PFSK-1 (cell line): ENCODE results near the gene LMO7.

Experiments used
- FOXP2 ChIP-seq: optimal IDR thresholded peaks from 2 replicates; pipeline ENCODE3; 2011; ENCODE audit warnings: borderline replicate concordance, control low read depth, inconsistent platforms; ENCODE audit not compliant: insufficient read depth; ENCODE audit errors: extremely low read length, extremely low read depth
- POLR2AphosphoS5 ChIP-seq: IDR thresholded peaks from 2 replicates; pipeline ENCODE4 v1.6.1; 2012; ENCODE audit warnings: low read depth, mild to moderate bottlenecking, control low read depth, low read length, moderate library complexity
- REST ChIP-seq, 2 experiments: IDR thresholded peaks; 2 replicates each; pipeline versions ENCODE4 v1.6.1 to v1.8.0; 2011 to 2012; ENCODE audit warnings: low read depth in 2 of 2, low read length in 2 of 2, control low read depth in 1 of 2, inconsistent platforms in 1 of 2, mild to moderate bottlenecking in 1 of 2, moderate library complexity in 1 of 2; ENCODE audit not compliant: insufficient read depth in 1 of 2
- SIN3A ChIP-seq: IDR thresholded peaks from 2 replicates; pipeline ENCODE4 v1.6.1; 2012; ENCODE audit warnings: mild to moderate bottlenecking, low read length, moderate library complexity, borderline replicate concordance; ENCODE audit not compliant: insufficient read depth
- TAF1 ChIP-seq: IDR thresholded peaks from 2 replicates; pipeline ENCODE4 v1.6.1; 2012; ENCODE audit warnings: low read length, control low read depth, borderline replicate concordance; ENCODE audit not compliant: insufficient read depth

DNA sequence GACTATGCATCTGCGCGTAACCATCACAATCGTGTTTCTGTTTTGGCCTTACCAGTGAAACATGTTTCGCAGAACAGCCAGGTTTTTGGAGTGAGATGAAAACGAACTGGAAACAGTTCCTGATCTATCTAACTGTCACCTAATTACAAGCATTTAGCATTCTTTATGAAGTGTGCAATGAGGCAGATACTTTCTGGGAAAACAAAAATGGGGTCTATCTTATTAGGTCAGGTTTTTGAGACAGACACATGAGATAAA lies 182.8 kb downstream of the LMO7 start:
- TF ChIP-seq REST (IDR thresholded peaks at IDR 0.05; ENCODE audit: insufficient read depth in 1 of 2, low read depth in 2 of 2, low read length in 2 of 2) (no peak), POLR2AphosphoS5 (no peak), TAF1 (no peak), SIN3A (no peak), FOXP2 (no peak)
